ENCODE measurements around the gene TMPRSS11E.
"Not testable (repeated sequence)": the region's sequence is repeated elsewhere in the genome, so short reads cannot be mapped to it uniquely, and the experiment has no call there.

DNA sequence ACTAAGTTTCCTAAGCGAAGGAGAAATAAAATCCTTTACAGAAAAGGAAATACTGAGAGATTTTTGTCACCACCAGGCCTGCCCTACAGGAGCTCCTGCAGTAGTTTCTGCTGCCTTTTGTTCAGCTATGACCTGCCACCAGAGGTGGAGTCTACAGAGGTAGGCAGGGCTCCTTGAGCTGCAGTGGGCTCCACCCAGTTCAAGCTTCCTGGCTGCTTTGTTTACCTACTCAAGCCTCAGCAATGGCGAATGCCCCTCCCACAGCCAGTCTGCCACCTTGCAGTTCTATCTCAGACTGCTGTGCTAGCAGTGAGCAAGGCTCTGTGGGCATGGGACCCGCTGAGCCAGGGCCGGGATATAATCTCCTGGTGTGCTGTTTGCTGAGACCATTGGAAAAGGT, 57.6 kb downstream of the TMPRSS11E start:
- TF ChIP-seq, protein P1, sequence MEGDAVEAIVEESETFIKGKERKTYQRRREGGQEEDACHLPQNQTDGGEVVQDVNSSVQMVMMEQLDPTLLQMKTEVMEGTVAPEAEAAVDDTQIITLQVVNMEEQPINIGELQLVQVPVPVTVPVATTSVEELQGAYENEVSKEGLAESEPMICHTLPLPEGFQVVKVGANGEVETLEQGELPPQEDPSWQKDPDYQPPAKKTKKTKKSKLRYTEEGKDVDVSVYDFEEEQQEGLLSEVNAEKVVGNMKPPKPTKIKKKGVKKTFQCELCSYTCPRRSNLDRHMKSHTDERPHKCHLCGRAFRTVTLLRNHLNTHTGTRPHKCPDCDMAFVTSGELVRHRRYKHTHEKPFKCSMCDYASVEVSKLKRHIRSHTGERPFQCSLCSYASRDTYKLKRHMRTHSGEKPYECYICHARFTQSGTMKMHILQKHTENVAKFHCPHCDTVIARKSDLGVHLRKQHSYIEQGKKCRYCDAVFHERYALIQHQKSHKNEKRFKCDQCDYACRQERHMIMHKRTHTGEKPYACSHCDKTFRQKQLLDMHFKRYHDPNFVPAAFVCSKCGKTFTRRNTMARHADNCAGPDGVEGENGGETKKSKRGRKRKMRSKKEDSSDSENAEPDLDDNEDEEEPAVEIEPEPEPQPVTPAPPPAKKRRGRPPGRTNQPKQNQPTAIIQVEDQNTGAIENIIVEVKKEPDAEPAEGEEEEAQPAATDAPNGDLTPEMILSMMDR (IDR thresholded peaks at IDR 0.05; ENCODE audit: low read length): not testable (repeated sequence)
- TF ChIP-seq EZH2 (optimal IDR thresholded peaks at IDR 0.05; ENCODE audit: low read depth, low read length): not testable (repeated sequence)
